GM18519 (cell line): ENCODE data around the gene CTNNA3.

Experiments used
- ATAC-seq: cut with Tn5 transposase; IDR thresholded peaks from one replicate; pipeline ENCODE4 v1.9.1; 2021; ENCODE audit warnings: mild to moderate bottlenecking, moderate library complexity; ENCODE audit not compliant: unreplicated experiment, low FRiP score

The CTNNA3 gene

DNA sequence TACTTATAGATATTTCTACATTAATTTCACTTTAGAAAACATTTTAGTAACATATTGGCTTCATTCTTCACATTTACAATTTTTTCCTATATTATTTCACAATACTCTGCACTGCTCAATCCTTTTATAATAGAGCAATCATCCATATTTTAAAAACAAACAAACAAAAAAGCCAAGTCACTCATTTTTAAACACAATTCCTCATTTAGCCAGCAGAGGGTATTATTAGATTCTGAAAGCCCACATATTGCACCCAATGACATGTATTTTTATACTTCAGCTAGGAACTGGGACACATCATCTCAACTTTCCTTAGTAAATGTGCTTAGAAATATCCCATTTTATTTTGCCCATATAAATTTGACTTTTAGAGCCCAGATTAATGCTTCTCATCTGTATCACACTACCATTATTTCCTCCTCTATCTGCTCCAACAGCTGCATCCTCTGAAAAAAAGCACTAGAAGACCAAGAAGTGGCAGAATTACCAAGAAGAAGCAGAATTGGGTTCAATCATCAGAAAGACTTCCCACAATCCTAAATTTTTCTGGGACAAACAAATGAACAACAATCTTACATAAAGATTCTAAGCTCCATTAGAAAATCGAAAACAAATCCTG, 29.5 kb downstream of the CTNNA3 start:
- ATAC-seq = peak; percentile 40

DNA sequence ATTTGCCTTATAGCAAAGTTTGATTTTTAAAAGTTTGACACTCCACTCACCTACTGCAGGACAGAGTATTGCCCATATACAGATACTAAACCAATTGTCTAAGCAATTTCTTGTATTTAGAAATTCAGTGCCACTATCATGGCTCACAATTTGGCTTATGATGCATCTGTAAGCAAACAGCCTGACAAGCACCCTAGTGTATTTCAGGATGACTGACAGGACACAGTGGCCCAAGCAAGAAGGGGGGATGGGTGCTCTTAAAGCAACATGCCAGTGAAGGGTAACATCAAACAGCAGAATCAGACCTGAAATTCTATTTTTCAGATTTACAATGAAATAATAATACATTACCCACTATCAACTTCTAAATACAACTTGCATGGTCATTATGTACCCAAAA, 30.5 kb downstream of the CTNNA3 start:
- no peak for ATAC-seq

DNA sequence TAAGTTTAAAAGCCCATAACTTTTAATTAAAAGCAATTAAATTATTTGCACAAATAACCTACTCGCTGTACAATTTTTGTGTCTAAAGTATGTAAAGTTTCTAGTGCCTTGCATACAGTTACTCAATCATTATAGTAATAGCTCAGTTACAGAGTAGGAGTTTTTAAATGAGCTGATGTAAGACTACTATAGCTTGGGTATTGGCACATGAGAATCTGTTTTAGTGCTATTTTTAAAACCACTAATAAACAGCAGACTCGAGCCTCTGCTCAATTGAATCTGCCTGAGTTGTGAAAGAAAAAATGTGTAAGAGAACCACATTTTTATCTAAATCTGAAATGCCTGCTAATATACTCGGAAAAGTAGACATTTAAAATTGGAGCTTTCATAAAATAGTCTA, 31.1 kb downstream of the CTNNA3 start:
- ATAC-seq = no peak

DNA sequence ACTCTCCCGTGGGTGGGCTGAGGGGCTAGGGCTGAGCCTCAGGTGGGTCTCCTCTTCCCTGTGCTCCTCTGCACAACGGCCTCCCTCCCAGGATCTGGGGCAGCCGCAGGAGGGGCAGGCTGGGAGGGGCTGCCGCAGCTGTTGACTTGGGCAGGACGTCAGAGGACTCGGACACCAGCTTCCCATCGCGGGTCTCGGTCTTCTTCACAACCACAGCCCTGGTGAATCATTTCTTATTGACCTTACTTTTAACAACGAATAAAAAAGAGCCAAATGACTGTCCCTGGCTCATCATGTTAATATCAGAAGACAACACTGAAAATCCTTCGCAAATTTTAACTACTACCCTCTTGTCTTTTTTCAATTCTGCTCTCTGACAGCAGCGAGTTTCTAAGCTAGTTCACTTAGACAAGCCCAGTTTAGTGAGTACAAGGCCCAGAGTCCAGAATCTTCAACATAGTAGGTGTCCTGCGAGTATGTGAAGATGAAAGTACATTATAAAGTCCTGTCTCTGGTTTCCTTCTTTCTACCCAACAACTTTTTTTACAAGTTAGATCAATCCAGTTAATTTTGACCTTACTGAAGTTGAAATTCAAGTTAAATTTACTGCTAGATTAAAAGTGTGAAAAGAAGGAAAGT, 32.4 kb downstream of the CTNNA3 start:
- no peak for ATAC-seq

DNA sequence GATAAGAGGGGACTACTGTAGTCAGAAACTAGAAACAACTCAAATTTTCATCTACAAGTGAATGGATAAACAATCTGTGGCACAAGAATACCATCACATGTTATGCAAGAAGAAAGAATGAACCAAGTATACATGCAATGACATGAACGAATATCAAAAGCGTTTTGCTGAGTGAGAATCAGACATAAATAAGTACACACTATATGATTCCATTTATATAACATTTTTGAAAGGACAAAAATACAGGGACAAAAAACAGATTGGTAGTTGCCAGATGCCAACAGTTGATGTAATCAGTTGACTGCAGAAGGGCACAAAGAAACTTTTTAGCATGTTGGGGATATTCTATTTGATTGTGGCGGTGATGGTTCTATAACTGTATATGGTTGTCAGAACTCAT, 33.6 kb downstream of the CTNNA3 start:
- no peak for ATAC-seq

DNA sequence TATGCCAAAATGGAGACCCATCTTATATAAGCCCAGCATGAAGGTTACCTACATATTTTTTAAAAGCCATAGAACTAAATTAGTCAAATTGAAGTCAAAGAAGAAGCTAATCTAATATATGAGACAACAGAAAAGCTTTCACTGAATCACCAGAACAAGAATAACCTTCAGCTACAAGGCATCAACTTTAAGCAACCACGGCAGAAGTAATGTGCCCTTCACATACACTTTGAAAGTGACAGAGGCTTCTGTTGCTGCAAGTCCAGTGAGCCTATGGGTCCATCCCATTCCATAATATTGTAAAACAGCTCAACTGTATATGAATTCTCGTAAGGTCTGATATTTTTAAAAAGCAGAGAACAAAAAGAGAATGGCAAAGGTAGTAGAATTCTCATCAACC, 36.5 kb downstream of the CTNNA3 start:
- ATAC-seq = no peak

DNA sequence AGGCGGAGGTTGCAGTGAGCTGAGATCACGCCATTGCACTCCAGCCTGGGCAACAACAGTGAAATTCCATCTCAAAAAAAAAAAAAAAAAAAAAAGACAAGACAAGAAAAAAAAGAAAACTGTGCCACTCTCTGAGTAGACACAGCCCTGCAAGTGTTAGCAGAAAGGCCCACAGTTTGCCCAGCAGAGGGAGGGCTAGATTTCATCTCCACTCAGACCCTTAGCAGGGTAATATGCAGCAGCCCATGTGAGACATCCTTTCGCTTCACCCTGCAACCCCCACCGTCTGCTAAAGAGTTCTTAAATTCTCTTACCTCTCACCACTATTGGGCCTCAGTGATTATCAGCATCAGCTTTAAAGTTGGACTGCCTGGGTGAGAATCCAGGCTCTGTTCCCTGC, 38.2 kb downstream of the CTNNA3 start:
- no peak for ATAC-seq

DNA sequence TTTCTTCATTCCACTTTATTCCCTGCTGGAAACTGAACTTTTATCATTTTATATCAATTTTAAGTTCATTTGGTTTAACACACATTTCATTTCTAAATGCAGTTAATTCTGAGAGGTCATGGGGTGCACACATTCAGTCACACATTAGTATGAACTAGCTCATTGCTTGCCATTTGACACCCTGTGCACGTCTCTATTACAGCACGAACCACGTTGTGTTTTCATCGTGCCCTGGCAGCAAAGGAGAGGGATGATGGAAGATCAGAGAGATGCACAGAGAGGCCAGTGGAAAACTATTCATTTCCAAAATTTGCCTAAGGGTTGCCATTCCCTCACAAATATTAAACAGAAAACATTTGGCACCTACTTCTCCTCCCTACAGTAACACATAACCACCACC, 45.4 kb downstream of the CTNNA3 start:
- ATAC-seq = no peak

DNA sequence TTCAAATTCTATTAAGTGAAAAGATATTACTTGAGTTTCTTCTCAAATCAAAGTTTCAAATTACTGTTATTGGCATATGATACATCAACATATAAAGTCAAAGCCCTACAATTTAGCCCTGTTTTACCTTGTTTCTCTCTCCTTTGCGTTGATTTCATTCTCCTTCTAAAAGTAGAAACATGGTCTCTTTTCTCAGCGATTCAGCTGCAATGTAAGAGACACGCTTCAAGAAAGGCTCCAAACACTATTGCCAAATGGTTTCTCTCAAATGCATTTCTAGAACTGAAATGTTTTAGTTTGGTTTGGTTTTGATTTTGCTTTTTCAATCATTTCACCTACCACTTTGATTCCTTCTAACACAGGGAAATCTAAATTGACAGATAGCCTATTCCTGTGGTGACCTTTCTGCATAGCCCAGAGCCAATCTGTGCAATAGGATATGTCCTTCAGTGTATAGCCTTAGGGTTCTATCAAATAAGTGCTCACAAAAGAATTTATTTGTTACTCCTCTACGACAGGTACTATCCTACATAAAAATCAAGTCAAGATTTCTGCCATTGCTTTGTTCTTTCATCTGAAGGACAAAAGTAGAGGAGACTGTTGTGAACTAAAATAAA, 47.3 kb downstream of the CTNNA3 start:
- no peak for ATAC-seq

DNA sequence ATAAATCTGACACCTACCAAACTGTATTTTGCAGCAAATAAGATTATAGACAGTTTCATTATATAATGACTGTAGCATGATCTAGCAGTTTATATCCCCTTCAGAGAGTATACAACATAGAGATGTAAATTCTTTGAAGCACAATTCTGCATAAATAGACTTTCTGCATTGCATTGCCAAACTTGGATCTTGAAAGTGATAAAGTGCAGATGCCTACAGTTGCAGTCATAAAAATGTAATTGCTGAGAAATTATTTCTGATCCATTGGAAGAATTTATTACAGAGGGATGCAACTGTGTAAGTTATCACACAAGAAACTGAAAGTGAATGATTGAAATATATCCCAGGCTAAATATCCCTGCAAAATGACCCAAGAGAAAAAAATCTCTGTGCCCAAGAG, 65.1 kb downstream of the CTNNA3 start:
- ATAC-seq = no peak

DNA sequence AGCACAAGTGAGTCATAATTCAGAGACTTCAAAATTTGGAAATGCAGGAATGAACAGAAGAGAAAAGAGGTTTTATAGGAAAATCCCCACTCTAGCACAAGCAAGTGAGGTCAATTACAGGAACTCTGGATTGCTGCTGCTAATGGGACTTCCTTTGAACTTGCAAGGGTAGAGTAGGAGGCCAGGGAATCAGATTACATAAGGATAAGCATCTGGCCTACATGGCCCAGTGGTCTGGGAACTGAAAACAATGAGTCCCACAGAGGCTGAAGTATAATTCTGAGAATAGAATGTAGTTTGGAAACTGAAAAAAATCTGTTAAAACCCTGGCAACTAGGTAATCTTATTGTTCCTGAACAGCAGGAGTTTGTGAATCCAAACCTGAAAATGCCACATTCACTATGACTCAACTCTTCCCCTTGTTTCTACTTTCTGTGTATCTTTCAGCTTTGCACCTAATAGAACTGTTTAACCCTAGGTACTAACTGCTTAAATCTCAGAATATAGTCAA, 66.5 kb downstream of the CTNNA3 start:
- no peak for ATAC-seq

DNA sequence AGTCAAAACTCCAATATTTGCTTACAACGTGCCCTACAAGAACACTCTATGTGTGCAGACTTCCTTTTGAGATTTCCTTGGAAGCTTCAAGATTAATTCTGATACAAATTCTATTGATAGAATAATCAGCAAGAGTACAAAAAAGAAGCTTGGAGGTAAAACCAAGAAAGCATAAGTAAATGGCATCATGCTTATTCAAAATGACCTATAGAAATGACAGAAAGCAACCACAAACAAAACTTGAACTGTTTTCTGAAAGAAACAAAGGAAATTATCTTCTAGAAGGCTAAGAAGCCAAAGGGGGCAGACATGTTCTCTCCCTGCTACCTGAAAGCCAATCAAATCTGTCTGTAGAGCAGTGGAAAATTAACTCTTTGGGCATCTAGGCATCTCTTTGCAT, 73.0 kb downstream of the CTNNA3 start:
- no peak for ATAC-seq

DNA sequence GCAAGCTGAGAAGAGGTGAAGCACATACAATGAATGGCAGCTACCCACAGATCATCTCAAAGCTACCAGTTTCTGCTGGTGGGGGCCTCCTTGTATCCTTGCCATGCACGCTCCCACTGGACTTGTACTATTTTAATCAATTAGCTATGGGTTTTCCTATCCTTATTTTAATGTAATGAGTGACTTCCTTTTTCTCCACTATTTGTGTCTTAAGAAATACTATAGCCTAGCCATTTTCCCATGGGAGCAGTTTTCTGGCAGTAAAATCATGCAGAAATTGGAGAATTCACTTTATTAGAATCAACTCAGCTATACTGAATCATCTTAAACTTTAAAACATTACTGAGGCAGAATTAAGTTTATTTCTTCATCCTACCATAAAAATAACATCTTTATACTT, 73.5 kb downstream of the CTNNA3 start:
- ATAC-seq = no peak

DNA sequence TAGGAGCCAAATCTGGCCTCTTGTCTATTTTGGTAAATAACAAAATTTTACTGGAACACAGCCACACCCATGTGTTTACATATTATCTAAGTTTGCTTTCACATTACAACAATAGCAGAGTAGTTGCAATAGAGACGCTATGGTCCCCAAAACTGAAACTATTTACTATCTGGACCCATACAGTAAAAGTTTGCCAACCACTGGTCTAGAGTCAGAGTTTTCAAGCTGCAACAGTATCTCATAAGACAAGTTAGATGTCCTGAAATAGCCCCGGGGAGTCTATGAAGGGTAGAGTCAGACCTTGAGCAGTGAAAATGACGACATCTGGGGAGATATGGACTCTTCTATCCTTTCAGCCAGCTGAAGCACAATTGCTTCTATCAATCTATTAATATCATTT, 74.2 kb downstream of the CTNNA3 start:
- no peak for ATAC-seq

DNA sequence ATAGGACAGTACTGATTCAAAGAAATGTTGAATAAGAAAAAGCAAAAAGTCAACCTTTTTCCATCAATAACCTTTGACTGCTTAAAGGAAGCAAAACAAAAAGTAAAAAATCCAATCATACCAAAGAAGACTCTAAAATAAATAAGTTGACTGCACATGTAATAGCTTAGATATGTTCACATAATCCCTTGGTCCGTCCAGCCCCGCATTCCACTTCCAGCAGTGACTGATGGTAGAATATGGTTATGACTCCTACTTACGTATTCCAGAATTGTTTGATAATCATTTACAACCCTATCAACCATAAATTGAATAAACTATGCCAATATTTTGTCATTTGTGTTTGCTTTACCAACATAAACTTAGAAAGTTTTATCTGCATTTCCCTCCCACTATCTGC, 77.9 kb downstream of the CTNNA3 start:
- no peak for ATAC-seq

DNA sequence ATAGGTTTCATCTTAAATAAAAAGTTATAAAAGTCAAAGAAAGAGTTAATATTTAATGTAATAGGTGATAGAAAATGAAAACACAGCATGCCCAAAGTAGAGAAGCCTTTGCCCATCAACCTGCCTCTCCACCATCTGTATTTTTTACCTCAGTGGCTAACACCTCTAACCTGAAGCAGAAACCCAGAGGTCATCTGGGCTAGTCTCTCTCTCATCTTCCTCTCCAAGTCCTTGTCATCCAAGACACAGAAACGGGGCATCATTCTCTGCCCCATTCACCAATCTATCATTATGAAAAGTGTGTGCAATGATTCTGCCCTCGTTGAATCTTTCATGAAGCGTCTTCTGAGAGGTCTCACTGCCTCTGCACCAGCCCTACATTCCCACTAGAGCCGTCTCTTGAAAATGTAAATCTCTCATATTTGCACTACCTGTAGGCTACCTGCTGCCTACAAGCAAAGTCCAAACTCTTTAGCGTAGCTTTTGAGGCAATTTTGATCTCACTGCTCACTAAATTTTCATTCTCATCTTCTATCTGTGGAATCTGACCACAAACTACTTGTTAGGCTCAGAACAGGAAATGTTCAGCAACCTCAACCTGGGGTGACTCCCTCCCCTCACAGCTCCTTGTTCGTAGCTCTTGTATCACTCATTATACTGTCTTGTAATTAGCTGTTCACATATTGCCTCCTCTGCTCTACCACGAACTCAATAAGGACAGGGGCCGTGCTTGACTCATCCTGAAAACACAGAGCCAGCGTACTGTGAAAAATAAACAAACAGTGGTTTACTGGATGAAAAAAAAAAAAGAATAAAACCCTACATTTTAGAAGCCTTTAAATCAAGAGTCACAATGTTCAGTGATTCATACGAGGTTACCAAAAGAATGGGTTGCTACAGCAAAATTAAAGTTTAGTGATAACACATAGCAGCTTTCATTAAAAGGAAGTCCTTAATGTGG, 83.1 kb downstream of the CTNNA3 start:
- ATAC-seq = peak; percentile 95

DNA sequence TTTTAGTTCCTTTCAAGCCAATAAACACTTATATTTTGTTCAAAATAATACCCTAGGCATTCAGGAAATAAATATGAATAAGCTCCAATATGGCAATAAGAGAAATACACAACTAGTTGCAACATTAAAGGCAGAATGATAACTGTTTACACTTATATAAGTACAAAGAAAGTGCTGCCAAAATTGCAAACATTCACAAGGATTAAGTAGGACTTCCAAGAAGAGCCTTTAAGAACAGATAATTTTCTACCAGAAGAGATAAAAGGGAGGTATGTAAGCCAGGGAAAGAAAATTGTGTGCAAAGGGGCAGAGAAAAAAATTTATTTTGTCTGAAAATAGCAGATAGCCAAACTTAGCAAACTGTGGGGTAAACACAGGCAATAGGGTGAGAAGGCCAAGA, 83.8 kb downstream of the CTNNA3 start:
- ATAC-seq = no peak

DNA sequence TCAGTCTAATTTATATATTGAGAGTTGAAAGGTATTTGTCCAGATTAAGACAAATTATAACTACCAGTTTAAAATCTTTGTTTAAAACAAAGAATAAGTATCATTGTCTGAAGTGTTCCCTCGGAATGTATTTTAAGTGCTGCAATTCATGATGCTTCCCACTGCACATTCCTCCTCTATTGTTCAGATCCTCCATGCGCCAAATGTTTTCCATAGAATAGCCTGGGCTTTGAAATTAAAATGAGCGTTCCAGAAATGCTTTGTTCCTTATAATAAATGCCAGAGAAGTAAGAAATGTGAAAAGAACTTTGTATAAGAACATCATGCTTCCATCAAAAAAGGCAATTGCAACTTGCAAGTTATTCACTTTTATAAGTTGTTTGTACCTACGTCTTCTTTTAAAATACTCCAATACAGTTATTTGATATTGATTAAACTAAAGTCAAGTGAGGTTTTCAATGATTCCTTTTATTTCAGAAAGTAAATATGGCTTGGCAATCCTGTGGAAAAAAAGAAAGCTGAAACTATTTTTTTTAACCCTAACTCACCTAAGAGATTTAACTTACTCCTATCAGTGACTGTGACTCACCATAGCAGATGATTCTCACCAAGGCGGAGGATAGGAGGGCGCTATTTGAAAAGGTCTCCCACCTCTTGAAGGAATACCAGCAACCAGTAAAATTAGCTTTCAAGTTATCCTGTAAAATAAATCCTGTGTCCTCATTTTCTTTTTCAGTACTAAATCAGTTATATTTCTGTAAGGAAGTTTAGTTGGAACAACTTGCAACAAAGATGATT, 85.8 kb downstream of the CTNNA3 start:
- no peak for ATAC-seq

DNA sequence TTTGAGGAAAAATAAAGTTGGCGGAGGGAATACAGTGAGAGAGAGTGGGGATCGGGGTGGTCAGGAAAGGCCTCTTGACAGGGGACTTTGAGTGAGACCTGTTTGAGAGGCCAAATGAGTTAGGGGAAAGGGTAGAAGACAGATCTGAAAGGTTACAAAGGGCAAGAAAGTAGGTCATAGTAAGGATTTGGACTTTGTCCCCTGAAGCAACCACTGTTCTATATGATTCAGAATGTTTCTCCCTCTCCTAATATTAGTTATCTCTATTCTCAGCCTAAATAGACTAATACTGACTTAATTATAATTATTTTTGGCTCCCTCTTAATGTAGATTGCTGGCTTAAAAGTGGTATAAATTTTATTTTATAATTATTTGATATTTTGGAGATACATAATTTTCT, 88.0 kb downstream of the CTNNA3 start:
- ATAC-seq = no peak

DNA sequence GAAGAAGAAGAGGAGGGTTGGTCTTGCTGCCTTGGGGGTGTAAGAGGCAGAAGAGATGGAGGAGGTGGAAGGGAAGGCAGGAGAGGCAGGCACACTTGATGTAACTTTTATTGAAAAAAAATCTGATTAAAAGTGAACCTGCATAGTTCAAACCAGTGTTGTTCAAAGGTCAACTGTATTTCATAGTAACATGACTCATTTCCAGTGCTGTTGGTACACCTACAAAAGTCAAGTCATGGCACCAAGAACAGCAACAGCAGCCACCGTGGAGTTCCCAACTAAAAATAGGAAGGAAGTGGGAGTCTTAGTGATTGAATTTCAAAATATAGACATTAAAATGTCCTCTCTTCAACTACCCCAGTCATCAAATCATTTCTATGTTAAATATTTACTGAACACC, 88.5 kb downstream of the CTNNA3 start:
- ATAC-seq = no peak
